Neural progenitor cell (in vitro differentiated cells): ENCODE measurements around the gene ATP5F1E.

Experiments used
- EZH2 ChIP-seq: fragments of 200-600 bp; sonication (generic); IDR thresholded peaks from 2 replicates; pipeline ENCODE4 v1.6.1; 2017; ENCODE audit warnings: antibody characterized with exemption, mild to moderate bottlenecking, moderate library complexity
- TF ChIP-seq, protein P1 (sequence below): fragments of 200-600 bp; sonication (generic); IDR thresholded peaks from 2 replicates; pipeline ENCODE4 v1.5.1; 2017; ENCODE audit warnings: antibody characterized with exemption, mild to moderate bottlenecking

- no peak for TF ChIP-seq EZH2
- TF ChIP-seq, protein P1, sequence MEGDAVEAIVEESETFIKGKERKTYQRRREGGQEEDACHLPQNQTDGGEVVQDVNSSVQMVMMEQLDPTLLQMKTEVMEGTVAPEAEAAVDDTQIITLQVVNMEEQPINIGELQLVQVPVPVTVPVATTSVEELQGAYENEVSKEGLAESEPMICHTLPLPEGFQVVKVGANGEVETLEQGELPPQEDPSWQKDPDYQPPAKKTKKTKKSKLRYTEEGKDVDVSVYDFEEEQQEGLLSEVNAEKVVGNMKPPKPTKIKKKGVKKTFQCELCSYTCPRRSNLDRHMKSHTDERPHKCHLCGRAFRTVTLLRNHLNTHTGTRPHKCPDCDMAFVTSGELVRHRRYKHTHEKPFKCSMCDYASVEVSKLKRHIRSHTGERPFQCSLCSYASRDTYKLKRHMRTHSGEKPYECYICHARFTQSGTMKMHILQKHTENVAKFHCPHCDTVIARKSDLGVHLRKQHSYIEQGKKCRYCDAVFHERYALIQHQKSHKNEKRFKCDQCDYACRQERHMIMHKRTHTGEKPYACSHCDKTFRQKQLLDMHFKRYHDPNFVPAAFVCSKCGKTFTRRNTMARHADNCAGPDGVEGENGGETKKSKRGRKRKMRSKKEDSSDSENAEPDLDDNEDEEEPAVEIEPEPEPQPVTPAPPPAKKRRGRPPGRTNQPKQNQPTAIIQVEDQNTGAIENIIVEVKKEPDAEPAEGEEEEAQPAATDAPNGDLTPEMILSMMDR: no peak
These were observed 49.6 kb downstream of the ATP5F1E start for GRCh38 chr20:58982406-58983114.
